HEK293 (cell line): ENCODE results near the gene TCF21.

ENCODE experiments used
- CTCF ChIA-PET: fragments of 350-600 bp; formaldehyde crosslinking; extraction: SDS; loops from one replicate; lab custom pipeline; 2021; ENCODE audit warnings: antibody characterized with exemption; lab: Yijun Ruan, JAX
- POLR2A ChIA-PET: fragments of 300-600 bp; formaldehyde crosslinking; extraction: SDS; loops from one replicate; lab custom pipeline; 2020; ENCODE audit warnings: antibody characterized with exemption, inconsistent platforms; lab: Yijun Ruan, JAX
- H3K27ac ChIP-seq: fragments of 200-500 bp; sonication (Bioruptor generic); 2 replicates; pipeline ENCODE4 v1.5.1; 2014; ENCODE audit warnings: low read depth, low read length, control low read depth, inconsistent platforms; ENCODE audit errors: extremely low read depth
- H3K36me3 ChIP-seq, 2 experiments: fragments of 200-500 bp in 1 of 2; sonication (Bioruptor generic) in 1 of 2; 1 replicate in 1 of 2; 2 replicates in 1 of 2; pipeline ENCODE4 v1.5.1; 2014 to 2017; ENCODE audit warnings: inconsistent platforms in 2 of 2, low read length in 2 of 2; ENCODE audit not compliant: control insufficient read depth in 2 of 2, insufficient read depth in 1 of 2
- H3K4me1 ChIP-seq: fragments of 200-500 bp; sonication (Bioruptor generic); 2 replicates; pipeline ENCODE4 v1.5.1; 2014; ENCODE audit warnings: mild to moderate bottlenecking, low read length, inconsistent platforms; ENCODE audit not compliant: control insufficient read depth, insufficient read depth
- H3K4me3 ChIP-seq: 2 replicates; pipeline ENCODE4 v1.5.1; 2011; ENCODE audit warnings: low read depth, mild to moderate bottlenecking, control low read depth, low read length, moderate library complexity
- H3K9me3 ChIP-seq: fragments of 200-500 bp; sonication (Bioruptor generic); 2 replicates; pipeline ENCODE4 v1.5.1; 2014; ENCODE audit warnings: low read depth, low read length, inconsistent platforms; ENCODE audit not compliant: control insufficient read depth, insufficient read depth
- GLIS1 ChIP-seq: fragments of 450-650 bp; formaldehyde crosslinking; IDR thresholded peaks from 2 replicates; pipeline ENCODE4 v1.5.1; 2016; ENCODE audit warnings: missing biosample characterization, missing genetic modification characterization
- HOXC10 ChIP-seq: sonication (generic); formaldehyde crosslinking; IDR thresholded peaks from 2 replicates; pipeline ENCODE4 v1.8.1; 2023; ENCODE audit warnings: mild to moderate bottlenecking, missing genetic modification reagents
- ZBTB17 ChIP-seq: fragments of 450-650 bp; formaldehyde crosslinking; IDR thresholded peaks from 2 replicates; pipeline ENCODE4 v1.5.1; 2016; ENCODE audit warnings: missing biosample characterization, missing genetic modification characterization
- ZBTB21 ChIP-seq: fragments of 450-650 bp; formaldehyde crosslinking; IDR thresholded peaks from 2 replicates; pipeline ENCODE4 v1.5.1; 2017; ENCODE audit warnings: missing biosample characterization, missing genetic modification characterization
- ZBTB7A ChIP-seq: fragments of 450-650 bp; formaldehyde crosslinking; IDR thresholded peaks from 2 replicates; pipeline ENCODE4 v1.5.1; 2016; ENCODE audit warnings: low read depth, missing biosample characterization, missing genetic modification characterization
- ZNF114 ChIP-seq: fragments of 450-650 bp; formaldehyde crosslinking; IDR thresholded peaks from 2 replicates; pipeline ENCODE4 v1.5.0; 2017; ENCODE audit warnings: missing biosample characterization, missing genetic modification characterization
- ZNF202 ChIP-seq: fragments of 450-650 bp; formaldehyde crosslinking; IDR thresholded peaks from 2 replicates; pipeline ENCODE4 v1.5.1; 2016; ENCODE audit warnings: missing biosample characterization, missing genetic modification characterization, borderline replicate concordance
- ZNF341 ChIP-seq: fragments of 450-650 bp; formaldehyde crosslinking; IDR thresholded peaks from 2 replicates; pipeline ENCODE4; 2016; ENCODE audit warnings: low read depth, missing biosample characterization, missing genetic modification characterization
- ZNF350 ChIP-seq: fragments of 450-650 bp; formaldehyde crosslinking; IDR thresholded peaks from 2 replicates; pipeline ENCODE4 v1.5.0; 2017; ENCODE audit warnings: missing biosample characterization, mild to moderate bottlenecking, missing genetic modification characterization
- ZNF510 ChIP-seq: fragments of 450-650 bp; formaldehyde crosslinking; IDR thresholded peaks from 2 replicates; pipeline ENCODE4 v1.5.1; 2018; ENCODE audit warnings: mild to moderate bottlenecking, missing genetic modification characterization, missing biosample characterization; ENCODE audit not compliant: insufficient replicate concordance
- ZNF555 ChIP-seq: fragments of 450-650 bp; formaldehyde crosslinking; conservative IDR thresholded peaks from 2 replicates; pipeline ENCODE4 v1.5.1; 2017; ENCODE audit warnings: missing biosample characterization, mild to moderate bottlenecking, missing genetic modification characterization, inconsistent platforms
- ZNF600 ChIP-seq: fragments of 450-650 bp; formaldehyde crosslinking; IDR thresholded peaks from 2 replicates; pipeline ENCODE4 v1.5.1; 2016; ENCODE audit warnings: missing biosample characterization, missing genetic modification characterization
- ZNF610 ChIP-seq: fragments of 450-650 bp; formaldehyde crosslinking; IDR thresholded peaks from 2 replicates; pipeline ENCODE4 v1.5.1; 2016; ENCODE audit warnings: missing biosample characterization, missing genetic modification characterization, borderline replicate concordance
- ZNF621 ChIP-seq: fragments of 450-650 bp; formaldehyde crosslinking; IDR thresholded peaks from 2 replicates; pipeline ENCODE4 v1.5.1; 2017; ENCODE audit warnings: missing biosample characterization, missing genetic modification characterization
- ZNF623 ChIP-seq: fragments of 450-650 bp; formaldehyde crosslinking; IDR thresholded peaks from 2 replicates; pipeline ENCODE4 v1.5.1; 2016; ENCODE audit warnings: missing biosample characterization, missing genetic modification characterization
- ZNF629 ChIP-seq: fragments of 450-650 bp; formaldehyde crosslinking; IDR thresholded peaks from 2 replicates; pipeline ENCODE4 v1.5.1; 2017; ENCODE audit warnings: missing biosample characterization, missing genetic modification characterization
- ZNF658 ChIP-seq: fragments of 450-650 bp; formaldehyde crosslinking; IDR thresholded peaks from 2 replicates; pipeline ENCODE4; 2016; ENCODE audit warnings: missing biosample characterization, missing genetic modification characterization
- ZNF670 ChIP-seq: fragments of 450-650 bp; formaldehyde crosslinking; IDR thresholded peaks from 2 replicates; pipeline ENCODE4 v1.5.1; 2016; ENCODE audit warnings: missing biosample characterization, missing genetic modification characterization, low read depth
- ZNF768 ChIP-seq: fragments of 450-650 bp; formaldehyde crosslinking; IDR thresholded peaks from 2 replicates; pipeline ENCODE4 v1.5.1; 2018; ENCODE audit warnings: missing biosample characterization, mild to moderate bottlenecking, missing genetic modification characterization
- TF ChIP-seq, protein P1 (sequence below): fragments of 450-650 bp; formaldehyde crosslinking; IDR thresholded peaks from 2 replicates; pipeline ENCODE4 v1.5.1; 2016; ENCODE audit warnings: missing biosample characterization, missing genetic modification characterization, low read depth
- TF ChIP-seq, protein P2 (sequence below): fragments of 450-650 bp; formaldehyde crosslinking; IDR thresholded peaks from 2 replicates; pipeline ENCODE4 v1.5.1; 2016; ENCODE audit warnings: missing biosample characterization, missing genetic modification characterization
- TF ChIP-seq, protein P3 (sequence below): fragments of 450-650 bp; formaldehyde crosslinking; IDR thresholded peaks from 2 replicates; pipeline ENCODE4 v1.5.1; 2017; ENCODE audit warnings: missing biosample characterization, missing genetic modification characterization

Gene TCF21

DNA sequence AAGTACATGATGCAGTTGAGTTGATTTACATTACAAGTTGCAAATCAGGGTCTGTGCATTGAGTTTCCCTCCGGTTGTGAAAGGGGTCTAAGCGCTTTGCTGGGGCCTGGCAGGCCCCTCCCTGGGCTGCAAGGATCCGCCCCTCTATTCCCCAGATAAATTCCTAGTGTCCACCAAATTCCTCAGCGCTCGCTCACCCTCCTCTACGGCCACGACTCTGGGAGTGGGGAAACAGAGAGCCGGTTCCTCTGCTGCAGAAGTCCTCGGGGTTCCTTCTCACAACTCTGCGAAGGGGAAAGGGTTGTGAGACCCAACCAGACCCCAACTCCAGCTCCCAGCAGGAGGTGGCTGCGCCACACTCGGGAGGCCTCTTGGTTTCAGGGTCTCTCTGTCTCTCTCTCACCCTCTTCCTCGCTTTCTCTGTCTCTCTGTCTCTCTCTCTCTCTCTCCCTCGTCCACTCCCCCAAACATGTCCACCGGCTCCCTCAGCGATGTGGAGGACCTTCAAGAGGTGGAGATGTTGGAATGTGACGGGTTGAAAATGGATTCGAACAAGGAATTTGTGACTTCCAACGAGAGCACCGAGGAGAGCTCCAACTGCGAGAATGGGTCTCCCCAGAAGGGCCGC, at the start of gene TCF21:
TSS of gene TCF21 (plus strand) at position 185 of the 628 bp plus-strand sequence. CDS start at position 470, 285 bp downstream.
- H3K9me3 ChIP-seq: no peaks in the 10 kb centered on the region
- peaks cover 27% of the 10 kb centered on the region for H3K4me1 ChIP-seq
- no peaks in the 10 kb centered on the region for H3K36me3 ChIP-seq
- 0 out of 2 replicates have a peak, but pooled peaks have one; percentile 3 for TF ChIP-seq ZNF202 (tag by site-specific recombination)
- no peak for TF ChIP-seq ZBTB17
- peak within 1 kb of the TSS; percentile 63 for H3K27ac ChIP-seq
- POLR2A ChIA-PET: no interaction called here
- CTCF ChIA-PET: interaction anchor here (1.0 kb wide), 1 partner anchor 34 kb away, joined by 4 read pairs; no protein-coding TSS in a partner anchor
- H3K4me3 ChIP-seq: no peak within 1 kb of the TSS

DNA sequence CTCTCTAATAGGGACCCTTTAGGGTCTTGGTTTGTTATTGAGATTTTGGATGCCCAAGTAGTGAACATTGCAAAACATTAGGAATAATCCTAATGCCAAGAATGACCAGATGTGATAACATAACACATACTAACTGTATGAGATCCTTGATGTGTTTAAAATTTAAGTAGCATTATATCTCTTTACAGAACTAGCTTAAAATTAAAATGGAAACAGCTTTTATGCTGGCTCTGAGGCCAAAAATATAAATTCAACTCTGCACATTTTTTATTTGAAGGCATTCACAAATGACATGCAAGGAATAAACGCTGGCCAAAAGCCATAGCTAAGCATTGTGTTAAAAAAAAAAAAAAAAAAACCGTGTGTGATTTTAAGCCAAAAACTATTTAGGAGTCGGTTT, 47.7 kb upstream of the TCF21 start:
- POLR2A ChIA-PET: interaction anchor here (0.6 kb wide), 1 partner anchor 260 kb away, joined by 3 read pairs; no protein-coding TSS in a partner anchor
- TF ChIP-seq ZNF555 (tag by site-specific recombination) (no peak), ZNF341 (tag by site-specific recombination) (no peak)
- TF ChIP-seq, all 188 proteins: peak for 0
- no peaks in the 10 kb centered on the region for H3K4me1 ChIP-seq
- CTCF ChIA-PET: interaction anchor here (0.7 to 7.2 kb wide), 11 partner anchors 15 to 283 kb away, joined by 3 to 117 read pairs (median 3); no protein-coding TSS in a partner anchor
- H3K27ac ChIP-seq: no peak overlapping the region
- no peaks in the 10 kb centered on the region for H3K36me3 ChIP-seq
- no peaks in the 10 kb centered on the region for H3K9me3 ChIP-seq
- no peak overlapping the region for H3K4me3 ChIP-seq

DNA sequence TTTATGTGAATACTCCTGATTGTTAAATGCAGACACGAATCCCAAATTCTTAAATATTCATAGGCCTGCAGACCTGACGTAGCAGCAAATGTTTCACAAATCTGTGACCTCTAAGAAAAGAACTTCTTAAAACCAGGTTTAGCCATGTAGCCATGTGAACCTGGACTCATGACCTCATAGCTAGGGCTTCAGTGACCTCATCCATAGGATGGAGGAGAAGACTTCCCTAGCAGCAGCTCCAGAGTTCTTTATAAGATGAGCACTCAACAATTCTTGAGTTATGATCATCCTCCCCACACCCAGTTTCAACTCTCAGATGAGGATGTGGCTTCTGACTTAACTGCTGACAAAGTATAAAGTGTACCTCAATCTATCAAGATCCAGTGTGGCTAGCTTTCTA, 45.8 kb upstream of the TCF21 start:
- H3K4me3 ChIP-seq: no peak overlapping the region
- ChIA-PET POLR2A (interaction anchor here (0.6 kb wide), 1 partner anchor 269 kb away, joined by 3 read pairs; no protein-coding TSS in a partner anchor), CTCF (interaction anchor here (0.6 to 7.2 kb wide), 3 partner anchors 73 to 211 kb away, joined by 3 to 117 read pairs (median 3); no protein-coding TSS in a partner anchor)
- H3K9me3 ChIP-seq: no peaks in the 10 kb centered on the region
- no peaks in the 10 kb centered on the region for H3K4me1 ChIP-seq
- no peaks in the 10 kb centered on the region for H3K36me3 ChIP-seq
- TF ChIP-seq, protein P1, sequence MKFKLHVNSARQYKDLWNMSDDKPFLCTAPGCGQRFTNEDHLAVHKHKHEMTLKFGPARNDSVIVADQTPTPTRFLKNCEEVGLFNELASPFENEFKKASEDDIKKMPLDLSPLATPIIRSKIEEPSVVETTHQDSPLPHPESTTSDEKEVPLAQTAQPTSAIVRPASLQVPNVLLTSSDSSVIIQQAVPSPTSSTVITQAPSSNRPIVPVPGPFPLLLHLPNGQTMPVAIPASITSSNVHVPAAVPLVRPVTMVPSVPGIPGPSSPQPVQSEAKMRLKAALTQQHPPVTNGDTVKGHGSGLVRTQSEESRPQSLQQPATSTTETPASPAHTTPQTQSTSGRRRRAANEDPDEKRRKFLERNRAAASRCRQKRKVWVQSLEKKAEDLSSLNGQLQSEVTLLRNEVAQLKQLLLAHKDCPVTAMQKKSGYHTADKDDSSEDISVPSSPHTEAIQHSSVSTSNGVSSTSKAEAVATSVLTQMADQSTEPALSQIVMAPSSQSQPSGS (tag by site-specific recombination): no peak
- peak; percentile 52; the same call in 1 of the 2 replicates for TF ChIP-seq ZNF629 (tag by site-specific recombination)
- TF ChIP-seq ZBTB21: peak; percentile 55; the same call in 1 of the 2 replicates
- H3K27ac ChIP-seq: no peak overlapping the region

DNA sequence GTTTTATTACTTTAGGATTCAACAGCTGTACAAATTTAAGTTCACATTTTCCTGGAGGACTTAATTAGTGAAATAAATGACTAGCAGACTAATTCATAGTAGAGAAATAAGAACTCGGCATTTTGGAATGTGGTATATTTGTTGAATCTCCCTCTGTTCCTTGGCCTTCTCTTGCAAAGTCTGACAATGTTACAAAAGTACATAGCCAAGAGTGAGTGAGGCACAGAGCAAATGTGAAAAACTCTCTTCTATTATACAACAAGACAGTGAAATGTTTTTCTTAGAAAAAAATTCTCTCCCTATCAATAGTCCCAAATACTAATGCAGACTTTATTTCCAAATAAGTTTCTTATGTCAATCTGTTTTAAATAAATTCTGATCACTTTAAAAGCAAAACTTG, 44.2 kb upstream of the TCF21 start:
- Histone ChIP-seq H3K9me3 (no peaks in the 10 kb centered on the region), H3K27ac (no peak overlapping the region), H3K36me3 (no peaks in the 10 kb centered on the region), H3K4me1 (no peaks in the 10 kb centered on the region), H3K4me3 (no peak overlapping the region)
- ChIA-PET POLR2A (no interaction called here), CTCF (no interaction called here)
- TF ChIP-seq ZNF510 (no peak), ZBTB7A (no peak), ZNF623 (tag by site-specific recombination) (no peak), ZNF768 (no peak), ZNF600 (tag by site-specific recombination) (no peak), ZNF621 (tag by site-specific recombination) (no peak), ZNF658 (tag by site-specific recombination) (no peak), GLIS1 (no peak), HOXC10 (CRISPR knock-in tag) (no peak), ZBTB21 (no peak), ZNF670 (tag by site-specific recombination) (no peak), ZNF114 (tag by site-specific recombination) (no peak), ZNF350 (tag by site-specific recombination) (no peak), ZNF610 (no peak)
- TF ChIP-seq, protein P2, sequence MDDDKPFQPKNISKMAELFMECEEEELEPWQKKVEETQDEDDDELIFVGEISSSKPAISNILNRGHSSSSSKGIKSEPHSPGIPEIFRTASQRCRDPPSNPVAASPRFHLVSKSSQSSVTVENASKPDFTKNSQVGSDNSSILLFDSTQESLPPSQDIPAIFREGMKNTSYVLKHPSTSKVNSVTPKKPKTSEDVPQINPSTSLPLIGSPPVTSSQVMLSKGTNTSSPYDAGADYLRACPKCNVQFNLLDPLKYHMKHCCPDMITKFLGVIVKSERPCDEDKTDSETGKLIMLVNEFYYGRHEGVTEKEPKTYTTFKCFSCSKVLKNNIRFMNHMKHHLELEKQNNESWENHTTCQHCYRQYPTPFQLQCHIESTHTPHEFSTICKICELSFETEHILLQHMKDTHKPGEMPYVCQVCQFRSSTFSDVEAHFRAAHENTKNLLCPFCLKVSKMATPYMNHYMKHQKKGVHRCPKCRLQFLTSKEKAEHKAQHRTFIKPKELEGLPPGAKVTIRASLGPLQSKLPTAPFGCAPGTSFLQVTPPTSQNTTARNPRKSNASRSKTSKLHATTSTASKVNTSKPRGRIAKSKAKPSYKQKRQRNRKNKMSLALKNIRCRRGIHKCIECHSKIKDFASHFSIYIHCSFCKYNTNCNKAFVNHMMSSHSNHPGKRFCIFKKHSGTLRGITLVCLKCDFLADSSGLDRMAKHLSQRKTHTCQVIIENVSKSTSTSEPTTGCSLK: no peak
- TF ChIP-seq, protein P3, sequence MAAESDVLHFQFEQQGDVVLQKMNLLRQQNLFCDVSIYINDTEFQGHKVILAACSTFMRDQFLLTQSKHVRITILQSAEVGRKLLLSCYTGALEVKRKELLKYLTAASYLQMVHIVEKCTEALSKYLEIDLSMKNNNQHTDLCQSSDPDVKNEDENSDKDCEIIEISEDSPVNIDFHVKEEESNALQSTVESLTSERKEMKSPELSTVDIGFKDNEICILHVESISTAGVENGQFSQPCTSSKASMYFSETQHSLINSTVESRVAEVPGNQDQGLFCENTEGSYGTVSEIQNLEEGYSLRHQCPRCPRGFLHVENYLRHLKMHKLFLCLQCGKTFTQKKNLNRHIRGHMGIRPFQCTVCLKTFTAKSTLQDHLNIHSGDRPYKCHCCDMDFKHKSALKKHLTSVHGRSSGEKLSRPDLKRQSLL (tag by site-specific recombination): no peak
